HG02870 (cell line): ENCODE measurements around the gene LYVE1.
"Not testable (repeated sequence)": the region's sequence is repeated elsewhere in the genome, so short reads cannot be mapped to it uniquely, and the experiment has no call there.

Experiments used
- ATAC-seq: cut with Tn5 transposase; IDR thresholded peaks from one replicate; pipeline ENCODE4 v1.9.1; 2021; ENCODE audit warnings: mild to moderate bottlenecking, moderate library complexity; ENCODE audit not compliant: unreplicated experiment

Gene LYVE1, protein sequence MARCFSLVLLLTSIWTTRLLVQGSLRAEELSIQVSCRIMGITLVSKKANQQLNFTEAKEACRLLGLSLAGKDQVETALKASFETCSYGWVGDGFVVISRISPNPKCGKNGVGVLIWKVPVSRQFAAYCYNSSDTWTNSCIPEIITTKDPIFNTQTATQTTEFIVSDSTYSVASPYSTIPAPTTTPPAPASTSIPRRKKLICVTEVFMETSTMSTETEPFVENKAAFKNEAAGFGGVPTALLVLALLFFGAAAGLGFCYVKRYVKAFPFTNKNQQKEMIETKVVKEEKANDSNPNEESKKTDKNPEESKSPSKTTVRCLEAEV

DNA sequence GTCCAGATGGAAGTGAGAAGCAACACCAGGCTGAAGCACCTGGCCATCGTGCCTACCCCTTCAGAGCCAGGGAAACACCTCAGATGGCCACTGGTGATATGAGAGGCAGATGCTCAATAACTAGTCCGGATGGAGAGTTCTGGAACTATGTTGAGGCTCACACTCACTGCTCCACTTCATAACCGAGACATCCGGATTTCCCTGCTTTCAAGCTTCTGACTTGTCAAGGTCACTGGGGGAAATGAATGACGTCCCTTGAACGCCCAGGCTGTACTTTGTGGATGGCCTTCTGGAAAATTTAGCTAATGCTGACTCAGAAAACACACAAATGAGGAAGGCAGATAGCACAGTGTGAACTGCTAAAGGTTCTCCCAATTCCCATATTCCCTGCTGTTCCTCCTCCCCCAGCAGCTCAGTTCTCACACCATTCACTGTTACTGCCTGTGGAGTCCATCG lies at the start of gene LYVE1:
Gene LYVE1, minus strand, starts transcription at position 180 of the 456 bp plus-strand sequence. Its CDS starts 133 bp downstream, at position 47.
- no peak for ATAC-seq

GRCh38 chr11:10617551-10617950 lies 49.1 kb upstream of the LYVE1 start:
- ATAC-seq, result no peak

DNA sequence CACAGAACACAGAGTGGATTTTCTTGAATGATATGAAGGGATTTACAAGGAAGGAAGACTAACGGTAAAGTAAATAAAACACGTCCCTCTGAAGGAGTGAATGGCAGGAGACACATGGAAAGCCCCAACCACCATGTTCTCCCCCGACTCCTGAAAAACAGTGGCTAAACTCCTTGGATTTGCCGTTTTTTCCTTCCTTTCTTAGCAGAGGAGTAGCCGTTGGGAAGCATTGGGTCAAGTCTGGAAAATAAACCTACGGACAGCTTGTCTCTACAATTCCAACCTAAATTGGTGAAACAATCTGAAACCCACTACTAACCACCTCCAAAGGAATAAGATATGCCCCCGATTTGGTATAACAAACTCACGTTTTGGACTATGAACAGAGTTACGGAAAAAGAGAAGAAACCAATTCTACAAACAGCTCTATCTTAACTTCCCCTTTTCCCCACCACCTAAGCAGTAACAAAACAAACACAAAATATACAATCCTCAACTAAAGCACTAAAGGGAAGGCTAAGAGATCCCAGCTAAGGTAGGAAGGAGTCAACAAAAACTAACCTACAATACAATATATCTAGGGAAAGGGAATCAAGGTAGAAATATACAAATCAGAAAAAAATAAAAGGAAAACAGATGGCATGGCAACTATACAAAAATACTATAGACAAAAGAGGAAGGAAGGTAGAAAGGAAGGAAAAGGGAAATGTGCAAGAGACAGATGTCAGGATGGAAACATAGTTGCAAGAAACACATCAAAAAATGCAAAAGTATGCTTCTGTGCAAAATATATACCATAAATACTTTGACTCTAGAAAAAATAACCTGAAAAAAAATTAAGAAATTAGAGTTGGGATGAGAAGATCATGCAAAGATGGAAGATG lies 43.8 kb upstream of the LYVE1 start:
- no peak for ATAC-seq

DNA sequence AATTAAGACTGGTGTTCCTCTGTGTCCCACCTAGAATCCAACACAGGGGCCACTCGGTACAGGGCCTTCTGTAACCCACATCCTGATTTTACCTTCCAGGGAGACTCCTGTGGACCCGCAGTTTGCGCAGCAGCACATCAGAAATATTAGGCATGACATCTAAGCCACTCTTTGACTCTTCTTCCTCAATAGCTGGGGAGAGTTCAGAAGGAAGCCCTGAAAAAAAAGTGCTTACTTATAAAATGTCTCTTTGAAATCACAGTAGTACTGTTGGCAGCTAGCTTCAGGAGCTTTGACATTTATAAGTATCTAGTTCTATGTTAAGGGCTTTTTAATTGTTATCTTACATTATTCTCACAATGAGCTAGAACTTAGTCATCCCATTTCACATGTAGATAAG lies 41.2 kb upstream of the LYVE1 start:
- ATAC-seq, result no peak

- no peak for ATAC-seq
Measured at GRCh38 chr11:10608584-10608983, 40.1 kb upstream of the LYVE1 start.

DNA sequence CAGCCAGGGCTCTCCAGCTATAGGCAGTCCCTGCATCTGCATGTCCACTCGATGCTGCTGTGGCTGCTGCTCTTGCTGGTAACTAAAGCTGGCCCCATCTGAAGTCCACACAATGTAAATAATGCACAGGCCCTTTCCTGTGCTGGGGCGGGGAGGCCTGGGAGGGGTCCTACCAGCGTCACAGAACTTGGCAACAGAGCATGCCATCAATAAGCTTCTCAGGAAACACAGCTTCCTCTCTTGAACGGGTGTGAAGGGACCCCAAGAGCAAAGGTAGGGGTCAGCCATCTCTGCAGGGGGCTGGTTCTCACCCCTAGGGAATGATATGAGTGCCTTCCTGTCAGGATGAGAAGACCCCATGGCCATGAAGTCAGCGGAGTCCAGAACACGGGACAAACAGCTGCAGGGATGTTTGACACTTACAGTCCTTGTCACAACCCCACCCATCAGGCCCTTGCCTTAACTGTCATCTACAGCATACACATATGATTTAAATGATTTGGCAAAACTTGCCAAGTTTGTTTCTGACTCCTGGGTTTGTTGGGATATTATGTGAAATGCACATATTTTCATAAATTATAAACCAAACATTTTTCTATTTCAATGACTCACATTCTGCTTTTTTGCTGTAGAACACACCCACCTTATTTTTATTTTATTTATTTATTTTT lies 39.1 kb upstream of the LYVE1 start:
- no peak for ATAC-seq

- ATAC-seq, result peak; percentile 73
Measured at GRCh38 chr11:10606536-10607208, 38.2 kb upstream of the LYVE1 start.

GRCh38 chr11:10605941-10606381 lies 37.5 kb upstream of the LYVE1 start:
- no peak for ATAC-seq

GRCh38 chr11:10604798-10605197 lies 36.3 kb upstream of the LYVE1 start:
- ATAC-seq, result no peak

GRCh38 chr11:10604340-10604748 lies 35.9 kb upstream of the LYVE1 start:
- ATAC-seq, result no peak

GRCh38 chr11:10603721-10604297 lies 35.3 kb upstream of the LYVE1 start:
- no peak for ATAC-seq

GRCh38 chr11:10602945-10603344 lies 34.5 kb upstream of the LYVE1 start:
- no peak for ATAC-seq

- no peak for ATAC-seq
Measured at GRCh38 chr11:10602366-10602765, 33.9 kb upstream of the LYVE1 start.

DNA sequence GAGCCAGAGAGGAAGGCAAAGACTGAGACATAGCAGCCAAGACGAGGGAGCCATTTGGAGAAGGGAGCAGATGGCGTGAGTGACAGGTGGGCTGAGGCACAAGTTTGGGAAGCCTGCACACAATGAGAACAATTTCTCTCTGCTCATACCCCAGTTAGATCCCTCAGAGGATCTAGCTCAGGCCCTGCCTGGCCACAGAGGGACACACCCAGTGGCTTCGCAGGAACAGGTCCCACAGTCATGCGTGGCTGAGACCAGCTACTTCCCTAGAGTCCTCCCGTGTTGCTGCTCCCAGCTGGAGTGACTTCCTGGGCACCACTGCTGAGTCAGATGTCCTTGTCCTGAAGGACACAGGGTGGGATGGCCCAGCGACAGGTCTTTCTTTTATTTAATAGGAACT lies 33.4 kb upstream of the LYVE1 start:
- no peak for ATAC-seq

- ATAC-seq, result no peak
Measured at GRCh38 chr11:10600570-10601248, 32.2 kb upstream of the LYVE1 start.

DNA sequence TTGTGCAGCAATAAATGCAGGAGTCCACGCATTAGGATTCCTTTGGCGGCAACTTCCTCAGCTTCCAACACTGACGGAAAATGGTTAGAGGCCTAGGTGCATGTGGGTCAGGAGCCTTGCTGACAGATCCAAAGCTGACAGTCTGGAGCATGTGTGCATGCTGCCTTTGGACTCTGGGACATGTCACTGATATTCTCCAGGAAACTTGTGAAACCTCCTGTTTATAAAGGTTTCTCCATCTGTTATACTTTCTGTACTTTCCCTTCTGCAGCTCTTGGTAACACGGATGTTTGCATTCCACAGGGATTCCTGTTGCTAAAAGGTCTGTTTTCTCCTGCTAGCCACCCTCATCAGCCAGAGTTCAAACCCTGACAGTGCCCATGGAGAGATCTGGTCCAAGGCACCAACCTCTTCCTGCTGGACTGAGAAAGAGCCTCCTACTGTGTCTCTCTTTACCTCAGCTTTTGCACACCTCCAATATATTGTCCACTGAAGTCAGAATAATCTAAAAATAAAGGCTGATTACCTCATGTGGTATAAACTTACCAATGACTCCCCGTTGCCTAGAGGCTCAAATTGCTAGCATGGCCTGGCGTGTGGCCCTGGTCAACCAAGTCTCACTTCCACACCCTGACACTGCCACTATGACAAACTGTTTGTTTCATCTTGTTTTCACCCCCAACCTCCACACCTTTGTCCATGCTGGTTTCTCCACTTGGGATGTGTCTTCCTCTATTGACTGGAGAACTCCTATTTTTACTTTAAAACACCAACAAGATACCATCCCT lies 31.1 kb upstream of the LYVE1 start:
- ATAC-seq, result no peak

DNA sequence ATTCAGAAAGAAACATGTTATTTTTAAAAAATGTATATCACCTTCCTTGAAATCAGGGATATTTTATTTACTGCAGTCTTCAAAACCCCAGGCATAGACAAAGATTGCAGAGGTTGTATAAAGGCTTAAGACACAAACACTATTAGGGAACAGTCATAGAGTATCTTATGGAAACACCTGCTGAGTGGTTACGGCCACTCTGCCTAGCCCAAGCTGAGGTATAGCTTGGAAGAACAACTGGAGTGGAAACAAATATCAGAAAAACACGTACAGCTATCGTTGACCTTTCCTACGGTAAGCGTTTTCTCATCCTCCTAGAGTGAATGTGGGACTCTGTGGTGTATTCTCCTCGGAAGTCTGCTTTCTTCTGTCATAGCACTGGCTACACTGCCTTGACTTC lies 30.4 kb upstream of the LYVE1 start:
- no peak for ATAC-seq

DNA sequence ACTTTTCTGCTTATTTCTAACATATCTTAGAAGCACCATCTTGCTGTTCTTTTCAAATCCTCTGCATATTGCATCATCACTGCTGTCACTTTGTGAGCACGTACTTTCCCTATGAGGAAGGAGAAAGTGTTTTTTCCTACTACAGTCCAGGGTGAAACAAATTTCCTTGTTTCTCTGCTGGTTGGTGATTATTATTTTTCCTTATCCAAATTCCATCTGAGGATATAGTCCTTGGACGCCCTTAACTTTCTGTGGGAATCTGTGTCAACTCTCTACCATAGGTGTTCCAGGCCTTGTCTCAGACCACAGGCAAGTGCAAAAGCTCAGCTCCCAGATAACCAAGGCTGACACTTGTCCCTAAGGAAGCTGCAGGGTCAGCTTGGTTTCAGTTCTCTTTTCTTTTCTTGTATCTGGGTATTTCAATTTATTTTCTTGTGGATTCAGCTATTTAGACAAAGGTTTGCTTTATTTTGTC lies 29.4 kb upstream of the LYVE1 start:
- no peak for ATAC-seq

GRCh38 chr11:10595840-10596239 lies 27.4 kb upstream of the LYVE1 start:
- ATAC-seq, result not testable (repeated sequence)
